Heart left ventricle (tissue), 13 donors: ENCODE results near the gene ZBTB18.

Source experiments
- CTCF ChIP-seq, 12 donors: fragments of 200-600 bp; sonication (generic) in 4 of 12; IDR thresholded peaks; one replicate each; pipeline versions ENCODE4 v1.5.0 to v1.8.0; 2018 to 2022; ENCODE audit warnings: antibody characterized with exemption in 12 of 12, mild to moderate bottlenecking in 5 of 12
- POLR2A ChIP-seq, 2 donors: fragments of 450-650 bp; IDR thresholded peaks; one replicate each; pipeline ENCODE4 v1.6.1; 2017; ENCODE audit warnings: antibody characterized with exemption in 2 of 2, mild to moderate bottlenecking in 2 of 2, moderate library complexity in 2 of 2
- donor health status: ischemic (EF 13 %, LVEDD 7.1; RV severe dilation, severe dysfunction).
- donor health status: DM: no; HTN: yes; CAD: no.
- donor health status: DM: no; HTN: no; CAD: no.
- donor health status: ischemic (EF 25% LVEDD 6.9; RV normal size, moderate dysfunction).
- donor health status: ischemic (EF 25% LVEDD 5.7; RV mildly dilated, moderate dysfunction).
- donor health status: ischemic (EF 35%, LVEDD 5.7; RV mildly dilated, moderate dysfunction).
- donor health status: nonischemic (EF 11% LVEDD 7.7; RV severe dilation, severe dysfunction).
- donor health status: DM: yes; HTN: yes; CAD: no.
- donor health status: PGD.
- donor health status: ischemic (EF 29% LVEDD 5.4; RV normal size, mild dysfunction).
- donor health status: nonischemic (EF 23%, LVEDD 6.1; RV moderate dilation, normal function).

DNA sequence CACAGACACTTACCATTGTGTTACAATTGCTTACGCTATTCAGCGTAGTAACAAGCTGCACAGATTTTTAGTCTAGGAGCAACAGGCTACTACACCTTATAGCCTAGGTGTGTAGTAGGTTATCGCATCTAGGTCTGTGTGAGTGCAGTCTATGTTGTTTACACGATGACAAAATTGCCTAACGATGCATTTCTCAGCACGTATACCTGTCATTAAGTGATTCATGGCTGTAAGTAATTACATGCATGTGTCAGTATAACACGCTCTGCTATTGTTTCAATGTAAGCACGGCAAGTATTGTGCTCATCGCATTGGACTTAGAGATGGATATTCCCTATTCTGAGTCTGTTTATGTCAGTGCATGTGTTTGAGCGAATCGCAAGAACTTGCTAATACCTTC is 15.7 kb upstream of the ZBTB18 start:
- TF ChIP-seq POLR2A (IDR thresholded peaks at IDR 0.05) (no peak), CTCF (IDR thresholded peaks at IDR 0.05) (no peak)
